Liver (tissue), 9 donors: ENCODE results near the gene MIOX. TPM values are rescaled to one million over a fixed set of nuclear protein-coding genes. Genes with fewer than 3 reads are reported as not detected.

Source experiments
- DNase-seq: peaks from one replicate; pipeline ENCODE4 v3.0.0-alpha.2; 2017; ENCODE audit warnings: low spot score
- H3K27ac ChIP-seq, 2 donors: one replicate each; pipeline ENCODE4 v1.7.0; 2013; ENCODE audit warnings: inconsistent platforms in 2 of 2, low read length in 2 of 2, control low read depth in 1 of 2, low read depth in 1 of 2, mild to moderate bottlenecking in 1 of 2
- H3K27me3 ChIP-seq, 4 donors: one replicate each; pipeline versions ENCODE4 v1.6.1 to v1.7.0; 2013; ENCODE audit warnings: low read length in 3 of 4, inconsistent platforms in 1 of 4, mild to moderate bottlenecking in 1 of 4, moderate library complexity in 1 of 4; ENCODE audit not compliant: control insufficient read depth in 4 of 4, insufficient read depth in 4 of 4
- H3K36me3 ChIP-seq, 4 donors: one replicate each; pipeline versions ENCODE4 v1.6.1 to v1.7.0; 2013; ENCODE audit warnings: low read length in 3 of 4, mild to moderate bottlenecking in 3 of 4, low read depth in 1 of 4, moderate library complexity in 1 of 4; ENCODE audit not compliant: control insufficient read depth in 4 of 4, insufficient read depth in 3 of 4
- H3K4me1 ChIP-seq, 4 donors: one replicate each; pipeline versions ENCODE4 v1.6.1 to v1.7.0; 2013; ENCODE audit warnings: low read length in 3 of 4, mild to moderate bottlenecking in 3 of 4, moderate library complexity in 1 of 4; ENCODE audit not compliant: control insufficient read depth in 4 of 4, insufficient read depth in 4 of 4
- H3K4me3 ChIP-seq, 3 donors: one replicate each; pipeline versions ENCODE4 v1.6.1 to v1.7.0; 2013; ENCODE audit warnings: low read length in 3 of 3, control low read depth in 1 of 3, low read depth in 1 of 3, mild to moderate bottlenecking in 1 of 3
- H3K9ac ChIP-seq, 2 donors: one replicate each; pipeline ENCODE4 v1.7.0; 2013; ENCODE audit warnings: low read length in 2 of 2, mild to moderate bottlenecking in 2 of 2, moderate library complexity in 2 of 2, control low read depth in 1 of 2, low read depth in 1 of 2
- H3K9me3 ChIP-seq, 4 donors: one replicate each; pipeline versions ENCODE4 v1.6.1 to v1.7.0; 2013; ENCODE audit warnings: low read length in 3 of 4; ENCODE audit not compliant: control insufficient read depth in 4 of 4
- EGR1 ChIP-seq, 2 donors: IDR thresholded peaks; 2 replicates each; pipeline ENCODE4 v1.6.1; 2016 to 2018; ENCODE audit warnings: antibody characterized with exemption in 2 of 2, low read depth in 2 of 2
- FOXA1 ChIP-seq: IDR thresholded peaks from 2 replicates; pipeline ENCODE4 v1.6.1; 2016; ENCODE audit warnings: antibody characterized with exemption
- FOXA2 ChIP-seq: IDR thresholded peaks from 2 replicates; pipeline ENCODE4 v1.6.1; 2016; ENCODE audit warnings: antibody characterized with exemption
- GABPA ChIP-seq, 2 donors: IDR thresholded peaks in 1 of 2; conservative IDR thresholded peaks in 1 of 2; 2 replicates each; pipeline ENCODE4 v1.6.1; 2016; ENCODE audit warnings: antibody characterized with exemption in 2 of 2, mild to moderate bottlenecking in 1 of 2, moderate library complexity in 1 of 2
- HNF4A ChIP-seq, 2 donors: conservative IDR thresholded peaks; 2 replicates each; pipeline ENCODE4 v1.6.1; 2016; ENCODE audit warnings: antibody characterized with exemption in 2 of 2, mild to moderate bottlenecking in 2 of 2
- HNF4G ChIP-seq: IDR thresholded peaks from 2 replicates; pipeline ENCODE4 v1.6.1; 2016; ENCODE audit warnings: antibody characterized with exemption
- JUND ChIP-seq, 2 donors: IDR thresholded peaks; 2 replicates each; pipeline ENCODE4 v1.6.1; 2016; ENCODE audit warnings: antibody characterized with exemption in 2 of 2
- NR2F2 ChIP-seq: IDR thresholded peaks from 2 replicates; pipeline ENCODE4 v1.6.1; 2016; ENCODE audit warnings: antibody characterized with exemption
- RAD21 ChIP-seq, 2 donors: IDR thresholded peaks; 2 replicates each; pipeline ENCODE4 v1.6.1; 2016; ENCODE audit warnings: antibody characterized with exemption in 2 of 2, mild to moderate bottlenecking in 2 of 2
- RXRA ChIP-seq, 2 donors: IDR thresholded peaks; 2 replicates each; pipeline ENCODE4 v1.6.1; 2017 to 2018; ENCODE audit warnings: antibody characterized with exemption in 2 of 2, mild to moderate bottlenecking in 1 of 2
- SP1 ChIP-seq: IDR thresholded peaks from 2 replicates; pipeline ENCODE4 v1.6.1; 2018; ENCODE audit warnings: antibody characterized with exemption, mild to moderate bottlenecking
- TAF1 ChIP-seq: conservative IDR thresholded peaks from 2 replicates; pipeline ENCODE4 v1.6.1; 2016; ENCODE audit warnings: antibody characterized with exemption, mild to moderate bottlenecking
- YY1 ChIP-seq: IDR thresholded peaks from 2 replicates; pipeline ENCODE4 v1.6.1; 2016; ENCODE audit warnings: antibody characterized with exemption, mild to moderate bottlenecking
- WGBS: extraction: QIAGEN DNeasy Blood & Tissue Kit; methylation state at CpG from one replicate; pipeline ENCODE4 v1.1.7; 2013; 5-methylcytosine and 5-hydroxymethylcytosine counted together
- polyA plus RNA-seq, 2 donors: library from polyadenylated mRNA; stranded (reverse) in 1 of 2; unstranded in 1 of 2; fragments of 200-250 nt in 1 of 2; fragments of >200 nt in 1 of 2; fragmentation: Nextera tagmentation in 1 of 2; extraction: Ambion mirVana in 1 of 2; gene quantifications; one replicate each; pipeline versions ENCODE4 v1.2.1 to v1.2.3, GENCODE V29; 2013 to 2015
- total RNA-seq, 2 donors: library from RNA; depleted of rRNA; stranded (reverse); fragments of >200 nt; gene quantifications; one replicate each; pipeline ENCODE4 v1.2.3, GENCODE V29; 2014
- TF ChIP-seq, protein P1 (sequence below): IDR thresholded peaks from 2 replicates; pipeline ENCODE4 v1.6.1; 2016; ENCODE audit warnings: antibody characterized with exemption
- TF ChIP-seq, protein P2 (sequence below): IDR thresholded peaks from 2 replicates; pipeline ENCODE4 v1.6.1; 2016; ENCODE audit warnings: antibody characterized with exemption
- TF ChIP-seq, protein P3 (sequence below): IDR thresholded peaks from 2 replicates; pipeline ENCODE4 v1.6.1; 2016; ENCODE audit warnings: antibody characterized with exemption
- TF ChIP-seq, protein P4 (sequence below): IDR thresholded peaks from 2 replicates; pipeline ENCODE4 v1.6.1; 2016; ENCODE audit warnings: antibody characterized with exemption, mild to moderate bottlenecking
- donor health status: healthy.
- donor health status: healthy.
- donor health status: healthy.
- donor health status: healthy.
- donor health status: healthy.

MIOX gene
- total and polyA plus RNA-seq, 4 donors = not detected

DNA sequence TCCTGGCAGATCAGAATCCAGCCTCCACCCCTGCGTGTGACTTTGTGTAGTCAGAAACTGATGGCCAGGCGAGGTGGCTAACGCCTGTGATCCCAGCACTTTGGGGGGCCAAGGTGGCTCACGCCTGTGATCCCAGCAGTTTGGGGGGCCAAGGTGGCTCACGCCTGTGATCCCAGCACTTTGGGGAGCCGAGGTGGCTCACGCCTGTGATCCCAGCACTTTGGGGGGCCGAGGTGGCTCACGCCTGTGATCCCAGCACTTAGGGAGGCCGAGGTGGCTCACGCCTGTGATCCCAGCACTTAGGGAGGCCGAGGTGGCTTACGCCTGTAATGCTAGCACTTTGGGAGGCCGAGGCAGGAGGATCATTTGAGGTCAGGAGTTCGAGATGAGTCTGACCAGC lies 26.5 kb downstream of the MIOX start (continued):
- TF ChIP-seq, protein P1, sequence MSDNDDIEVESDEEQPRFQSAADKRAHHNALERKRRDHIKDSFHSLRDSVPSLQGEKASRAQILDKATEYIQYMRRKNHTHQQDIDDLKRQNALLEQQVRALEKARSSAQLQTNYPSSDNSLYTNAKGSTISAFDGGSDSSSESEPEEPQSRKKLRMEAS = no peak
- TF ChIP-seq GABPA (IDR thresholded peaks at IDR 0.05 in 1 of 2, conservative IDR thresholded peaks at IDR 0.05 in 1 of 2) (no peak), SP1 (no peak), TAF1 (no peak), YY1 (no peak), RAD21 (IDR thresholded peaks at IDR 0.05) (no peak), RXRA (IDR thresholded peaks at IDR 0.05) (no peak), JUND (IDR thresholded peaks at IDR 0.05) (no peak), FOXA1 (no peak)
- TF ChIP-seq, protein P2, sequence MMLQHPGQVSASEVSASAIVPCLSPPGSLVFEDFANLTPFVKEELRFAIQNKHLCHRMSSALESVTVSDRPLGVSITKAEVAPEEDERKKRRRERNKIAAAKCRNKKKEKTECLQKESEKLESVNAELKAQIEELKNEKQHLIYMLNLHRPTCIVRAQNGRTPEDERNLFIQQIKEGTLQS = no peak

DNA sequence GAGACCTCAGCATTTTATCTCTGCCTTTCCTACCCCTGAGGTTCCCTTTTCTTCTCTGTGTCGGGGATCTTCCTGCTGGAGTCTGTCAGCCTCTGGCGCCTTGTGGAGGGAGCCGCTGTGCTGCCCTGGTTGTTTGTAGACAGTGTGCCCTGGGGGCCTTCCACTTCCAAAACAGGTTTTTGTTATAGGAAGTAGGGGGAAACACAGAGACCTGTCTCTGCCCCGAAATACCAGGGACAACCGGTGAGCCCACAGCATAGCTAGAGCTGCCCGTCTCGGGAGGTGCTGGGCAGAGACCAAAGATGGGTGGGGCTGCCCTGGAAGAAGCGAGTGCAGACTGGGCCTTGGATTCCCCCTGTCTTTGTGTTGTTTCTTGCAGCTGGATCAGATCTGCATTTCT lies 29.4 kb downstream of the MIOX start:
- H3K4me1 ChIP-seq = no peaks in the 10 kb centered on the region
- no peaks in the 10 kb centered on the region for H3K27me3 ChIP-seq
- 94% methylated on average over 8 of the region's 8 CpGs for WGBS
- DNase-seq = no peak
- no peak overlapping the region for H3K9ac ChIP-seq
- peaks cover 2 to 29% (median 8%) of the 10 kb centered on the region in 4 donors for H3K36me3 ChIP-seq
- TF ChIP-seq, protein P2 = no peak
- TF ChIP-seq SP1 (no peak), HNF4A (conservative IDR thresholded peaks at IDR 0.05) (no peak), NR2F2 (no peak), FOXA2 (no peak), RXRA (IDR thresholded peaks at IDR 0.05) (no peak), JUND (IDR thresholded peaks at IDR 0.05) (no peak), EGR1 (IDR thresholded peaks at IDR 0.05; ENCODE audit: low read depth in 2 of 2) (no peak), HNF4G (no peak), FOXA1 (no peak)
- TF ChIP-seq, protein P3, sequence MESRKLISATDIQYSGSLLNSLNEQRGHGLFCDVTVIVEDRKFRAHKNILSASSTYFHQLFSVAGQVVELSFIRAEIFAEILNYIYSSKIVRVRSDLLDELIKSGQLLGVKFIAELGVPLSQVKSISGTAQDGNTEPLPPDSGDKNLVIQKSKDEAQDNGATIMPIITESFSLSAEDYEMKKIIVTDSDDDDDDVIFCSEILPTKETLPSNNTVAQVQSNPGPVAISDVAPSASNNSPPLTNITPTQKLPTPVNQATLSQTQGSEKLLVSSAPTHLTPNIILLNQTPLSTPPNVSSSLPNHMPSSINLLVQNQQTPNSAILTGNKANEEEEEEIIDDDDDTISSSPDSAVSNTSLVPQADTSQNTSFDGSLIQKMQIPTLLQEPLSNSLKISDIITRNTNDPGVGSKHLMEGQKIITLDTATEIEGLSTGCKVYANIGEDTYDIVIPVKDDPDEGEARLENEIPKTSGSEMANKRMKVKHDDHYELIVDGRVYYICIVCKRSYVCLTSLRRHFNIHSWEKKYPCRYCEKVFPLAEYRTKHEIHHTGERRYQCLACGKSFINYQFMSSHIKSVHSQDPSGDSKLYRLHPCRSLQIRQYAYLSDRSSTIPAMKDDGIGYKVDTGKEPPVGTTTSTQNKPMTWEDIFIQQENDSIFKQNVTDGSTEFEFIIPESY = no peak
- TF ChIP-seq, protein P1 = no peak
- TF ChIP-seq, protein P4, sequence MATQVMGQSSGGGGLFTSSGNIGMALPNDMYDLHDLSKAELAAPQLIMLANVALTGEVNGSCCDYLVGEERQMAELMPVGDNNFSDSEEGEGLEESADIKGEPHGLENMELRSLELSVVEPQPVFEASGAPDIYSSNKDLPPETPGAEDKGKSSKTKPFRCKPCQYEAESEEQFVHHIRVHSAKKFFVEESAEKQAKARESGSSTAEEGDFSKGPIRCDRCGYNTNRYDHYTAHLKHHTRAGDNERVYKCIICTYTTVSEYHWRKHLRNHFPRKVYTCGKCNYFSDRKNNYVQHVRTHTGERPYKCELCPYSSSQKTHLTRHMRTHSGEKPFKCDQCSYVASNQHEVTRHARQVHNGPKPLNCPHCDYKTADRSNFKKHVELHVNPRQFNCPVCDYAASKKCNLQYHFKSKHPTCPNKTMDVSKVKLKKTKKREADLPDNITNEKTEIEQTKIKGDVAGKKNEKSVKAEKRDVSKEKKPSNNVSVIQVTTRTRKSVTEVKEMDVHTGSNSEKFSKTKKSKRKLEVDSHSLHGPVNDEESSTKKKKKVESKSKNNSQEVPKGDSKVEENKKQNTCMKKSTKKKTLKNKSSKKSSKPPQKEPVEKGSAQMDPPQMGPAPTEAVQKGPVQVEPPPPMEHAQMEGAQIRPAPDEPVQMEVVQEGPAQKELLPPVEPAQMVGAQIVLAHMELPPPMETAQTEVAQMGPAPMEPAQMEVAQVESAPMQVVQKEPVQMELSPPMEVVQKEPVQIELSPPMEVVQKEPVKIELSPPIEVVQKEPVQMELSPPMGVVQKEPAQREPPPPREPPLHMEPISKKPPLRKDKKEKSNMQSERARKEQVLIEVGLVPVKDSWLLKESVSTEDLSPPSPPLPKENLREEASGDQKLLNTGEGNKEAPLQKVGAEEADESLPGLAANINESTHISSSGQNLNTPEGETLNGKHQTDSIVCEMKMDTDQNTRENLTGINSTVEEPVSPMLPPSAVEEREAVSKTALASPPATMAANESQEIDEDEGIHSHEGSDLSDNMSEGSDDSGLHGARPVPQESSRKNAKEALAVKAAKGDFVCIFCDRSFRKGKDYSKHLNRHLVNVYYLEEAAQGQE = no peak
- no peak overlapping the region for H3K27ac ChIP-seq
- no peaks in the 10 kb centered on the region for H3K9me3 ChIP-seq
- H3K4me3 ChIP-seq = no peak overlapping the region
